Activated T-cell treated with anti-CD3 and anti-CD28 coated beads for 48 hours (primary cell): Measurements from ENCODE around the gene SPPL3.
A peak's percentile ranks its signal among the peaks of the same experiment; 100 is the strongest.

Experiments used
- DNase-seq: peaks from one replicate; pipeline ENCODE4 v3.0.0-alpha.2; 2020; ENCODE audit warnings: low read depth

SPPL3 gene

GRCh38 chr12:120721866-120722265, 182.3 kb downstream of the SPPL3 start:
- no peak for DNase-seq

- no peak for DNase-seq
Measured at GRCh38 chr12:120720987-120721801, 183.0 kb downstream of the SPPL3 start.

GRCh38 chr12:120720234-120720986, 183.7 kb downstream of the SPPL3 start:
- DNase-seq = no peak

GRCh38 chr12:120719496-120720233, 184.5 kb downstream of the SPPL3 start:
- DNase-seq = no peak

GRCh38 chr12:120719072-120719471, 185.1 kb downstream of the SPPL3 start:
- DNase-seq = no peak

GRCh38 chr12:120718055-120718454, 186.1 kb downstream of the SPPL3 start:
- DNase-seq = no peak

GRCh38 chr12:120713861-120714482, 190.2 kb downstream of the SPPL3 start:
- peak; percentile 49 for DNase-seq

GRCh38 chr12:120712610-120713009, 191.5 kb downstream of the SPPL3 start:
- no peak for DNase-seq
